Tongue (tissue), 3 donors: Measurements from ENCODE around the gene B3GNT4. TPM values are rescaled to one million over a fixed set of nuclear protein-coding genes. Genes with fewer than 3 reads are reported as not detected.
A peak's percentile ranks its signal among the peaks of the same experiment; 100 is the strongest.
"Not testable (repeated sequence)": the region's sequence is repeated elsewhere in the genome, so short reads cannot be mapped to it uniquely, and the experiment has no call there.

Experiments
- DNase-seq: peaks from one replicate; pipeline ENCODE4 v3.0.0-alpha.2; 2015
- small RNA-seq: library from RNA; depleted of rRNA; stranded (forward); fragments of <200 nt; gene quantifications from one replicate; pipeline ENCODE3, GENCODE V24; 2014; ENCODE audit warnings: low replicate concordance
- total RNA-seq: library from RNA; depleted of rRNA; stranded (reverse); fragments of >200 nt; gene quantifications from one replicate; pipeline ENCODE4 v1.2.3, GENCODE V29; 2014

Gene B3GNT4
- total RNA-seq, 1 donor from 2014 or later: 0.41 TPM

DNA sequence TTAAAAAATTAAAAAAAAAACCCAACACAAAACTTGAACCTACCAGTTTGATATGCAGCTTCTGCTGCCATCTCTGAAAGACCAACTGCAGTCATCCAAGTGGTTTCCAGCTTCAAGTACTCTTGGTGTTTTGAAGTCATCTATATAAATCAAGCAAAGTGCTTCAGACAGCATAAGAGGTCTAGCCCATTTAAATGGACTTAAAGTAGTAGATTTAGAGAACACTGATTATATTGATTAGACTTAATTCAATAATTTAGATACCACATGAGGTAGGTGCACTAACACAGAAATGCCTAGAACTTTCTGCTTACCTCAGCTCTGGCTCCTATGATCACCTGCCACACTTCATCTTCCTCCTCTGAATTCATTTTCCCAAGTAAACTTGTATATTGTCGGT, 12.9 kb downstream of the B3GNT4 start:
- DNase-seq: no peak

DNA sequence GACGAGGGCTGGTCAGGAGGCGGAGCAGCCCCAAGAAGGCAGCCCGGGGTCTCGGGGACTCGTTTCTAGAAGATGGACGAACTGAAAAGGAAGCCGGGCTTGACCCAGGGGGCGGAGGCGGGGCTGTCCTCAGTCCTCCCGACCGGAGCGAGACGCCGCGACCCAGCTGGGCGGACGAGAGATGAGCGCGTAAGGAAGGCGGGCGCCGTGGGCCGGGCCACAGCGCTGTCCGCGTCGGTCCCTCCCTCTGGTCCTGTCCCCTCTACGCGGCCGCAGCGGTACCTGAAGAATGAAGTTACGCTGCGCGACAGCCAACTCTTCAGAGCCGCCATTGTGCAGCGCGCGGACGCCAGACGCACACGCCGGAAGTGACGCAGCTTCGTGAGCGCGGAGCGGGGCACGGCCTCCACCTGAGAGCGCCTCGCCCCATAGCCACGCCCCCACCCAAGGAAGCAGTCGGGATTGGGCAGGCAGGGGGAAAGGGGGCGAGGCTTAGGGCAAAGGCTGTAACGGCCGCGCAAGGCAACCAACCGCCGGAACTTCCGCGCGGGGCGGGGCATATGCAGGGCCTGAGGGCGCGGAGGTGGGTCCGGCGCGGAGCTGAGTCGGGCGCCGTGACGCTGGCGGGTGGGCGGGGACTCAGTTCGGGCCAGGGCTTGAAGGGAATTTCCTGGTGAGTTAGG, 22.3 kb downstream of the B3GNT4 start, which contains the start of gene DIABLO:
TSS of gene DIABLO (minus strand) at position 370 of the 683 bp plus-strand sequence. CDS start at position 332, 38 bp downstream.
- peak; percentile 100 for DNase-seq

- no peak for DNase-seq
Measured at GRCh38 chr12:122226366-122227125, 23.0 kb downstream of the B3GNT4 start.

DNA sequence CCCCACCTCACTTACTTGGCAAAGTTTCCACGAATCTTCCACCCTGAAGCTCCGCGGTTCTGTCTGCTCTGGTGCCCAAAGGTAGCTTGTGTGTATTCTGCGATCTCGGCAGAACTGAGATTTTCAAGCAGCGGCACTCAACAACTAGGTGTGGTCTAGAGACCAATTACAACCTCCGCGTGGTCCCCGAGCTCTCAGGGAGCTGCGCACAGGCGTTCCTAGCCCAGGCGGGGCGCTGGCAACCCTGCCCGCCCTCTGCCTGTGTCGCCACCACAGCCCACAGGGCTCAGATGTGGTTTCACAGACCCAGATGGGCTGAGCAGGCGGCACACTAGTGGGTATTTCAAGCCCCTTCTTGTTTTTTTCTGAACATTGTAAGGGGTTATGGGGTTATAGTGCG, 23.8 kb downstream of the B3GNT4 start:
- DNase-seq: no peak

- DNase-seq: no peak
Measured at GRCh38 chr12:122228092-122228491, 24.6 kb downstream of the B3GNT4 start.

- DNase-seq: no peak
Measured at GRCh38 chr12:122230798-122231197, 27.3 kb downstream of the B3GNT4 start.

DNA sequence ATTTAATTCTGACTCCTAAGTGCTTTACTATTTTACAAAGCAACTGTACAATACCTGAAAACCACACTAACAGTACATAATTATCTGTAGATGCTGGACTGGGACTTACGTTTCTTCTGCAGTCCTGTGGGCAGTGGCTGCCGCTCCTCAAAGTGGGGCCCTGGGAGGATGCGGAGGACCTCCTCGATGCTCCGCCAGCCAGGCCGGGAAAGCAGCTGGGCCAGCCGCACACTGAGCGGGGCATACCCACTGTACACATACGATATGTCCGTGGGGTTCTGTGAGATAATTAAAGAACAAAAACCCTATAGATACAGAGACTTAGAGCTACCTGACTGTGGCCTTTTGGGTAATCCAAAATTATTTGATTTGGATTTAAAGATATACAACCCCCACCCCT, 29.2 kb downstream of the B3GNT4 start:
- DNase-seq: no peak

GRCh38 chr12:122235741-122236140, 32.2 kb downstream of the B3GNT4 start:
- no peak for DNase-seq

GRCh38 chr12:122238861-122239260, 35.4 kb downstream of the B3GNT4 start:
- DNase-seq: no peak

- no peak for DNase-seq
Measured at GRCh38 chr12:122243965-122244364, 40.5 kb downstream of the B3GNT4 start.

DNA sequence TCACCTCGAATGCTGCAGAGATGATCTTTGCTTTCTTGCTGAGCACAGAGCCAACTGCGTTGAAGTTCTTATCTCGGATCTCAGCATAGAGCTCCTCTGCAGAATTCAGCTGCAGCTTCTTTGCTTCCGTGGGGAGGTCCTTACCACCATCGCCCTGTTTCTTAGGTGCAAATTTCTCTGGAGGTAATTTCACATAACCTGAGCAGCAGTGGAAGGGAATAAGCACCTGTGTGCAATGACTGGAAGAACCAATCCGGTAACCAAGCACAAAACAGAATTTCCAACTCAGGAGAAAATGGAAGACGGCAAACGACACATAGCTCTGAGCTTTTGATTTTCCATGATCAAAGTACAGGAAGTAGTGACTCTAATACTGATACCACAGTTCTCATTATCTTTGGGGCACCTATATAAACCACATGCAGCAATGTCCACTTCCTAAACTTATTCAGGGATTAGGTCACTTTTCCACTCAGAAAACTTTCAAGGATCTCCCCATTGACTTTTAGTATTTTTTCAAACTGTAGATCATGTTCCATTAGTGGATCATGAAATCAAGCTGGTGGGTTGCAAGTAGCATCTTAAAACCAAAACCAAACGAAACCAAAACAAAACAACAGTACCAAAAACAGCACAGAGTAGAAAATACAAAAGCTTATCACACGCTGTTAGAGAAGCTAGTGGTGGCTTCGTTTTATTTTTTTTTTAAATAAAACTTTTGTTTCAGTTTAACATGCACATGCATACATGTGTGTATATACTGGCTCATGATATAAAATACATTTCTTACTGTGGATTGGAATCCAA, 41.3 kb downstream of the B3GNT4 start:
- no peak for DNase-seq

- DNase-seq: no peak
Measured at GRCh38 chr12:122245553-122245952, 42.0 kb downstream of the B3GNT4 start.

- no peak for DNase-seq
Measured at GRCh38 chr12:122250047-122250446, 46.5 kb downstream of the B3GNT4 start.

DNA sequence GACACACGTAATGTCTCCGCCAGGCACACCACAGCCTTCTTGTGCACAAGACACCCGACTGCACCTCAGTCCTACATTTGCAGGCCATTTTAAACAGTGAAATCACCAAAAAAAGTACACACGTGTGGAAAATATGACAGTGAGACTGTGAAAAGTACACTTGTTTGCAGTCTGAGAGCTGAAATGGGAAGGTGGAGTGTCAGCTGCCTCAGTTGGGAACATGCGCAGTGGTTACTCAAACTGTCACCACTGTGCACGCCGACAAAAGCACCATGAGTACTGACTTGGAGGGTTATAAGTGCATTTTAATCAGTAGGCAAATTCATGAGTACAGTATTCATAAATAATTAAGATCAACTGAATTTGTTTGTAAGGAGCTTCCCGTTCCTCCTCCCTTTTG, 47.0 kb downstream of the B3GNT4 start:
- no peak for DNase-seq

DNA sequence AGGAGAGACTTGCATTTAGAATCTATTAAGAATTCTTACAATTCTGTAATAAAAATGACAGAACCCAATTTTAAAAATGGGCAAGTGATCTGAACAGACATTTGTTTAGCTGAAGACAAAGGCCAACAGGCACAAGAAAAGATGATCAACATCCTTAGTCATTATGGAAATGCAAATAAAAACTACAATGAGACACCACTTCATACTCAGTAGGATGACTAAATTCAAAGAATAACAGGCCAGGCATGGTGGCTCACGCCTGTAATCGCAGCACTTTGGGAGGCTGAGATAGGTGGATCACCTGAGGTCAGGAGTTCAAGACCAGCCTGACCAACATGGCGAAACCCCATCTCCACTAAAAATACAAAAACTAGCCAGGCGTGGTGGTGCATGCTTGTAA, 55.0 kb downstream of the B3GNT4 start:
- not testable (repeated sequence) for DNase-seq

Small RNA genes within 50 kb of the gene (small RNA-seq; reads per million reads assigned to genes)
- gene DIABLO: 0.34 reads per million, percentile 58 among the genes with 10 or more reads in this experiment

Other genes with a start within 250 kb of the B3GNT4 start
- gene BCL7A, start 181.8 kb upstream of the B3GNT4 start, total RNA-seq: 15.4 TPM
- gene MLXIP, start 125.0 kb upstream of the B3GNT4 start, total RNA-seq: 15.9 TPM
- not detected for gene IL31, start 29.5 kb upstream of the B3GNT4 start, total RNA-seq
- gene LRRC43, start 20.6 kb upstream of the B3GNT4 start, total RNA-seq: 0.51 TPM
- 55.3 TPM for gene DIABLO, start 22.3 kb downstream of the B3GNT4 start, total RNA-seq
- 18.9 TPM for gene VPS33A, start 62.8 kb downstream of the B3GNT4 start, total RNA-seq
- 56.7 TPM for gene CLIP1, start 219.0 kb downstream of the B3GNT4 start, total RNA-seq